Endothelial cell (in vitro differentiated cells): ENCODE measurements around the gene PVALEF. TPM values are rescaled to one million over a fixed set of nuclear protein-coding genes. Genes with fewer than 3 reads are reported as not detected.

Experiments used
- DNase-seq: peaks from one replicate; pipeline ENCODE4 v3.0.0; 2021; ENCODE audit warnings: low spot score
- H3K27ac Mint-ChIP-seq: one replicate; pipeline ENCODE4 v1.8.0; 2021; ENCODE audit warnings: mixed read lengths, inconsistent platforms; ENCODE audit not compliant: unreplicated experiment
- H3K27me3 Mint-ChIP-seq: one replicate; pipeline ENCODE4 v1.8.0; 2021; ENCODE audit warnings: mild to moderate bottlenecking, moderate library complexity, mixed read lengths, inconsistent platforms; ENCODE audit not compliant: unreplicated experiment
- H3K36me3 Mint-ChIP-seq: one replicate; pipeline ENCODE4 v1.8.0; 2021; ENCODE audit warnings: mild to moderate bottlenecking, low read depth, mixed read lengths, inconsistent platforms; ENCODE audit not compliant: unreplicated experiment
- H3K4me1 Mint-ChIP-seq: one replicate; pipeline ENCODE4 v1.8.0; 2021; ENCODE audit warnings: mild to moderate bottlenecking, mixed read lengths, inconsistent platforms; ENCODE audit not compliant: unreplicated experiment
- H3K4me3 Mint-ChIP-seq: one replicate; pipeline ENCODE4 v1.8.0; 2021; ENCODE audit warnings: mild to moderate bottlenecking, mixed read lengths, inconsistent platforms; ENCODE audit not compliant: unreplicated experiment
- H3K9me3 Mint-ChIP-seq: one replicate; pipeline ENCODE4 v1.8.0; 2021; ENCODE audit warnings: mixed read lengths, inconsistent platforms; ENCODE audit not compliant: unreplicated experiment
- total RNA-seq: library from RNA; stranded (reverse); fragmentation: NEBNext Ultra II Directional; extraction: Animal tissue kit (Norgen Biotek cat#: 25700); gene quantifications from one replicate; pipeline ENCODE4 v1.2.1, GENCODE V29; 2021; ENCODE audit not compliant: unreplicated experiment
- TF ChIP-seq, protein P1 (sequence below): fragments of 200-600 bp; sonication (generic); IDR thresholded peaks from one replicate; pipeline ENCODE4 v1.5.0; 2021; ENCODE audit warnings: antibody characterized with exemption; ENCODE audit not compliant: unreplicated experiment

Gene PVALEF
- total RNA-seq, 1 donor from 2014 or later, result not detected

DNA sequence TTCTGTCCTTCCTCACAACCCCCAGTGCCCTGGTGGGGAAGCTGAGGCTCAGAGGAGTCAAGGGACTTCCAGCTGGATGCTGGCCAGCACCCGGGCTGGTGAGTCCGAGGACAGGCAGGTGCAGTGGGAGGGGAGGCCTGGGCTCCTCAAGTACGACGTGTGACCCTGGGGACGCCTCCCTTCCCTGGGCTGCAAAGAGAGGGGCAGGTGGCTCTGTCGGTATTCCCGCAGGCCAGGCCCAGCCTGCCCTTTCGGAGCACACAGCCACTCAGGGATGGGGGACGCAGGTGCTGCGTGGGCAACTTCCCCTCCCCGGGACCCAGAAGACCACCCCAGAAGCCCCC is 33.1 kb upstream of the PVALEF start:
- Mint-ChIP-seq H3K27me3 (no peaks in the 10 kb centered on the region), H3K4me3 (no peak overlapping the region), H3K27ac (no peak overlapping the region), H3K9me3 (no peaks in the 10 kb centered on the region), H3K36me3 (no peaks in the 10 kb centered on the region), H3K4me1 (no peaks in the 10 kb centered on the region)
- TF ChIP-seq, protein P1, sequence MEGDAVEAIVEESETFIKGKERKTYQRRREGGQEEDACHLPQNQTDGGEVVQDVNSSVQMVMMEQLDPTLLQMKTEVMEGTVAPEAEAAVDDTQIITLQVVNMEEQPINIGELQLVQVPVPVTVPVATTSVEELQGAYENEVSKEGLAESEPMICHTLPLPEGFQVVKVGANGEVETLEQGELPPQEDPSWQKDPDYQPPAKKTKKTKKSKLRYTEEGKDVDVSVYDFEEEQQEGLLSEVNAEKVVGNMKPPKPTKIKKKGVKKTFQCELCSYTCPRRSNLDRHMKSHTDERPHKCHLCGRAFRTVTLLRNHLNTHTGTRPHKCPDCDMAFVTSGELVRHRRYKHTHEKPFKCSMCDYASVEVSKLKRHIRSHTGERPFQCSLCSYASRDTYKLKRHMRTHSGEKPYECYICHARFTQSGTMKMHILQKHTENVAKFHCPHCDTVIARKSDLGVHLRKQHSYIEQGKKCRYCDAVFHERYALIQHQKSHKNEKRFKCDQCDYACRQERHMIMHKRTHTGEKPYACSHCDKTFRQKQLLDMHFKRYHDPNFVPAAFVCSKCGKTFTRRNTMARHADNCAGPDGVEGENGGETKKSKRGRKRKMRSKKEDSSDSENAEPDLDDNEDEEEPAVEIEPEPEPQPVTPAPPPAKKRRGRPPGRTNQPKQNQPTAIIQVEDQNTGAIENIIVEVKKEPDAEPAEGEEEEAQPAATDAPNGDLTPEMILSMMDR, result no peak
- no peak for DNase-seq

DNA sequence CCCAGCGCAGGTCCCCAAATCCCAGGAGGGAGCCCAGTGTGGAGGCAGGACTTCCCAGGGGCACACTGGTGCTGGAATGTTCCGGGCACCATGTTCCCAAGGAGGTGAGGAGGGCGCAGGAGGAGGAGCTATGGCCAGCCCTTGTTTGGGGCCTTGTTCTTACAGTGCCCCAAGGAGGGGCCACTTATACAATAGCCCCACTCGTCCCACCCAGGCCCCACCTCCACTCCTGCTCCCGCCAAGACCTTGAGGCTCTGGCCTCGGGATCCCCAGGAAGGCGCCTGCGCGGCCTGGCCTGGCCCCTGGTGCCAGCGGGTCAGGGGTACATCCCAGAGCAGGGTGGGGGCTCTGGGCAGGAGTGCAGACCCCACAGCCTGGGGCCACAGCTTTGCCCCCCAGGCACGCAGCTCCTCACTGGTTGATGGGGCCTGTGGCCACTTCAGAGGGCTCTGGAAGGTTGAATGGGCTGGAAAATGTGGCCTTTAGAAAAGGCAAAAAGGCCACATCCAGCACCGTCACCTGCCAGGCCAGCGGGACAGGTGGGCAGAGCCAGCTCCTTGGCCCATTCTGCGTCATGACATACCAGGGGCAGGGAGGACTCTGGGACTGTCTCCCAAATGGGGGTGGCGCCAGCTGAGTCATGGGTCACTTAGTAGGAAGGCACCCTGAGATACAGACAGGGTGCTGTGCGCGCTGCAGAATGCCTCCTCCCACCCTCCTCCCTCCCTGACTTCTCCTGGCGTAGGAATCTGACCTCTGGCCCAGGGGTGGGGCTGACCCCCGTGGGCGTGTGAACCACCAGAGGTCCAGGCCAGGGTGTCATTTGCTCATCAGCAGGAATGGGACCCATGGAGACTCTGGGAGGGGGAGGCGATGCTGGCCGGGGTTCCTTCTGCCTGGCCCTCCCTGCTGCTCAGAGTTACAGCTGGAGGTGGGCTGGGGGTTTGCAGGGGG is 32.3 kb upstream of the PVALEF start:
- Mint-ChIP-seq H3K4me1 (no peaks in the 10 kb centered on the region), H3K27ac (no peak overlapping the region), H3K27me3 (no peaks in the 10 kb centered on the region), H3K36me3 (no peaks in the 10 kb centered on the region), H3K9me3 (no peaks in the 10 kb centered on the region), H3K4me3 (no peak overlapping the region)
- TF ChIP-seq, protein P1, result no peak
- DNase-seq, result no peak

DNA sequence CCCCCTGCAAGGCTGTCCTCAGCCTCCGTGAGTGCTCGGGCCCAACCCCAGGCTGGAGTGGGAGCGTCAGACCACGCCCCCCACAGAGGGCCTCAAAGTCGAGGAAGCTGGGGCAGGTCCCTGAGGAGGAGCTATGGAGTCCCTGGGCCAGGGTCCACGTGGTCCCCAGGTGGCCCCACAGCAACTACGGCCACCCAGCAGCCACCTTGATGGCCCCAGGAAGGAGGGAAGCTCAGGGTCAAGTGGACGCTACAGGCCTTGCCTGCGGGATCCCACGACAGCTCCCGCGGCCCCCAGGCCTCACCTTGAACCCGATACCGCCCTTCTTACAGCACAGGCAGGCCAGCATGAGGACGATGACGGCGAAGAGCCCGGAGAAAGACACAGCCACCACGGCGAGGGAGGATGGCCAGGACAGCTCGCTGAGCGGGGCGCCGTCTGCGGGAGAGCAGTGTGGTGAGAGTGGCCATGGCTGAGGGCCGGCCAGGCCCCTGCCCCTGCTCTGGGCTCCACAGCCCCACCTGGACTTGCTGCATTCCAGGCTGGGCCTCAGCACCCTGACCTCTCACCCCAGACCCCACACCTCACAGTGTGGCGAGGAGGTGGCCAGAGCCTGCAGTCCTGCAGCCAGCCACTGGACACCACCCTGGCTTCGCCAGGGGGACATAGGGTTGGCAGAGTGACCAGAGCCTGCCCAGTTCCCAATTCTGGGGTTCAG is 31.1 kb upstream of the PVALEF start:
- no peaks in the 10 kb centered on the region for H3K9me3 Mint-ChIP-seq
- H3K27me3 Mint-ChIP-seq, result peaks cover 4% of the 10 kb centered on the region
- peaks cover 7% of the 10 kb centered on the region for H3K36me3 Mint-ChIP-seq
- TF ChIP-seq, protein P1, result no peak
- no peak overlapping the region for H3K27ac Mint-ChIP-seq
- H3K4me3 Mint-ChIP-seq, result no peak overlapping the region
- DNase-seq, result no peak
- peaks cover 4% of the 10 kb centered on the region for H3K4me1 Mint-ChIP-seq

DNA sequence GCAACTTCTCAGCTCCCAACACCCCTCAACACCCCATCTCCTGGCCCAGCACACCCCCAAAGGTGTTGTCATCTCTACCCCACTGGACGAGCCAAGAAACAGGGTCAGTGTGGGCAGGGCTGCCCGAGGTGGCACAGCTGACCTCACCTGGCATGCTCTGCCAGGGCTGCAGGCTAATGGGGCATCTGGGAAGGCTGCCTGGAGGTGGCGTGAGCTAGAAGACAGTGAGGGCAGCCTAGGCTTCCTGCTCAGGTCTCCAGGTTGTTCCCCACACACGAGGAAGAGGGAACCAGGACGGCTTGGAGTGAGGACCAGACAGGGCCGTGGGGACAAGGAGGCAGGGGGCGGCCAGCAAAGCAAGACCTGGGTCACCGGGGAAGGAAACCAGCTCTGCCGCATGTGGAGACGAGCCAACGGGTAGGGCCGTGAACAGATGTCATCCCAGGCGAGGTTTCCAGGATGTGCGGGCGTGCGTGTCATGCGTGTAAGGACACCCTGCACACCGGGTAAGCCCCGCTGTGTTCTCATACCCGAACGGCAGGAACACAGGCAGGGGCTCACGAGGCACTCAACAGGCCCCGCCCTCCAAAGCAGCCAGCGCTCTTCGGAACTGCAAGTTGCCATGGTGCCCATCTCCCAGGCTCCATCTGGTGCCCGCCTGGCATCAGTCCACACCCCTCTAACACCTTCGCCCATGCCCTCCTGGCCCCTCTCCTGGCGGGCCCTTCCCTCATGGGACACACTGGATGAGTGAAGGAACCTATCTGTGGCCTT is 29.6 kb upstream of the PVALEF start:
- Mint-ChIP-seq H3K27ac (no peak overlapping the region), H3K36me3 (peaks cover 7% of the 10 kb centered on the region), H3K27me3 (peaks cover 6% of the 10 kb centered on the region), H3K9me3 (no peaks in the 10 kb centered on the region), H3K4me3 (no peak overlapping the region), H3K4me1 (peaks cover 4% of the 10 kb centered on the region)
- TF ChIP-seq, protein P1, result no peak
- DNase-seq, result no peak
